ENCODE data around the gene CACNG1. TPM values are rescaled to one million over a fixed set of nuclear protein-coding genes. Genes with fewer than 3 reads are reported as not detected.

CACNG1 gene
- total and polyA plus RNA-seq, 4 donors, result not detected

GRCh38 chr17:67068999-67069398, 24.6 kb downstream of the CACNG1 start:
- TF ChIP-seq REST (IDR thresholded peaks at IDR 0.05), result no peak
- no peak for TF ChIP-seq ATF3 (IDR thresholded peaks at IDR 0.05)
- no peak for TF ChIP-seq ZBTB33 (IDR thresholded peaks at IDR 0.05)
- no peak for TF ChIP-seq YY1 (IDR thresholded peaks at IDR 0.05)
- no peak for TF ChIP-seq JUND (IDR thresholded peaks at IDR 0.05)
- TF ChIP-seq RXRA (IDR thresholded peaks at IDR 0.05), result no peak
- TF ChIP-seq SP1 (IDR thresholded peaks at IDR 0.05), result no peak
- no peak for TF ChIP-seq EGR1 (IDR thresholded peaks at IDR 0.05; ENCODE audit: low read depth in 2 of 2)
- TF ChIP-seq HNF4A (conservative IDR thresholded peaks at IDR 0.05), result no peak
- TF ChIP-seq FOXA2 (IDR thresholded peaks at IDR 0.05), result no peak
- TF ChIP-seq NR2F2 (IDR thresholded peaks at IDR 0.05), result no peak
- no peak for TF ChIP-seq RAD21 (IDR thresholded peaks at IDR 0.05)
- no peak for TF ChIP-seq HNF4G (IDR thresholded peaks at IDR 0.05)
- TF ChIP-seq FOXA1 (IDR thresholded peaks at IDR 0.05), result no peak
- TF ChIP-seq GABPA (IDR thresholded peaks at IDR 0.05 in 1 of 2, conservative IDR thresholded peaks at IDR 0.05 in 1 of 2), result no peak
- TF ChIP-seq CTCF (IDR thresholded peaks at IDR 0.05; ENCODE audit: low read depth, low read length, missing input control), result no peak
- TF ChIP-seq MAX (IDR thresholded peaks at IDR 0.05), result no peak
- no peak for TF ChIP-seq TAF1 (conservative IDR thresholded peaks at IDR 0.05)
- no peak overlapping the region for H3K4me3 ChIP-seq (ENCODE audit: low read depth in 1 of 3, low read length in 3 of 3)
- H3K27ac ChIP-seq (ENCODE audit: low read depth in 1 of 2, low read length in 2 of 2), result no peak overlapping the region
- no peaks in the 10 kb centered on the region for H3K27me3 ChIP-seq (ENCODE audit: control insufficient read depth in 4 of 4, insufficient read depth in 4 of 4, low read length in 3 of 4)
- H3K4me1 ChIP-seq (ENCODE audit: control insufficient read depth in 4 of 4, insufficient read depth in 4 of 4, low read length in 3 of 4), result peaks cover 6 to 20% (median 12%) of the 10 kb centered on the region in 4 donors
- WGBS, result 76% methylated on average over 3 of the region's 3 CpGs
- no peaks in the 10 kb centered on the region for H3K9me3 ChIP-seq (ENCODE audit: control insufficient read depth in 4 of 4, low read length in 3 of 4)
- H3K36me3 ChIP-seq (ENCODE audit: control insufficient read depth in 4 of 4, insufficient read depth in 3 of 4, low read depth in 1 of 4, low read length in 3 of 4), result no peaks in the 10 kb centered on the region
- no peak overlapping the region for H3K9ac ChIP-seq (ENCODE audit: low read depth in 1 of 2, low read length in 2 of 2)
- no peak for DNase-seq (ENCODE audit: low spot score)

All from liver (tissue), 9 donors.